HG03558 (cell line): Measurements from ENCODE around the gene ATG2B.

ENCODE experiments used
- ATAC-seq: cut with Tn5 transposase; IDR thresholded peaks from one replicate; pipeline ENCODE4 v1.9.1; 2021; ENCODE audit warnings: moderate number of reproducible peaks; ENCODE audit not compliant: unreplicated experiment; ENCODE audit errors: extremely low read depth

The ATG2B gene

GRCh38 chr14:96275177-96276112 lies 87.7 kb downstream of the ATG2B start:
- no peak for ATAC-seq

- ATAC-seq: no peak
Observed at GRCh38 chr14:96274543-96274942, 88.6 kb downstream of the ATG2B start.

DNA sequence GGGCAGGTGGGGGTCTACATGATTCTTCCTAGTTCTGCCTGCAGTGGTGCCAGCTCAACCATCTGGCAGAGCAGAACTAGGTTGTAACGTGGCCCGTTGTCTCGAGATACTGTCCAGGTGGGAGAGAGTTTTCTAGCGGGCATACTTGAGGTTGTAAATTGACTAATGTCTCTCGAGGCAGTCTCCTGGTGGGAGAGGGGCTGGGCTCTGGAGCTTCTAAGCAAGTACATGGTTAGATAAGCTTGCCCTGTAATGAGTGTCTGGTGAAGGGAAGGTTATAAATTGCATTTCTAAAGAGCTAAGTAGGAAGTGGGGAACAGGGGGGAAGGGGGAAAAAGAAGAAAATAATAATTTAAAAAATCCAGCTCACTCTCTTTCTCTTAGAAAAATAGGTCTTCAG lies 89.0 kb downstream of the ATG2B start:
- ATAC-seq: no peak

GRCh38 chr14:96273629-96274028 lies 89.5 kb downstream of the ATG2B start:
- no peak for ATAC-seq

DNA sequence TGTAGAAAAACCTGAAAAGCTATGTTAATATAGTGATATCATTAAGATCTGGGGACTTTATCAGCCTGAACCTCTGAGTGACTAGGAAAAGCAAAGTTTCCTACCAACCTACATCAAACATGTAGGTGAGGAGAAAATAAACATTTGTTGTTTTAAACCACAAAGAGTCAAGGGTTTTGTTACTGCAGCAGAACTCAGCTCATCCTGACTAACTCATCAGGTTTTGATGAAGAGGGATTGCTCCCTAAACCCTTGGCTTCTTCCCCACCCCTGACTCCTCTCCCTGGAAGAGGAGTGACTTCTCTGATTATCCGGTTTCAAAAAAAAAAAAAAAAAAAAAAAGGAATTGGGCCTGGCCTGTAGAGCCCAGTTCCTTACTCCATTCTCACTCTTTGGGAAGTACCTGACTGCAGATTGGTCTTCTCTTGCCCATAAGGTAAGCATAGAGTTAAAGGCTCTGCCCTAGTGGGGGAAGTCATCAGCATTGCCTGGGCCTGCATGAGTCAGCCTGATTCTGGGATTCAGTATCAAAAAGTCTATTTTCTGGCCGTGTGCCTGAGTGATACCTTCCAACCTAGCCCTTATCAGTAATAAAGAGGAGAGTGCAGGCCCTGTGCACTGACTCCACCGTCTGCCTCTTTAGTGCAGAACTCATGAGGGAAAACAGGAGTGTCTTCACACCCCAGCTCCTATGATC lies 90.2 kb downstream of the ATG2B start:
- ATAC-seq: no peak

DNA sequence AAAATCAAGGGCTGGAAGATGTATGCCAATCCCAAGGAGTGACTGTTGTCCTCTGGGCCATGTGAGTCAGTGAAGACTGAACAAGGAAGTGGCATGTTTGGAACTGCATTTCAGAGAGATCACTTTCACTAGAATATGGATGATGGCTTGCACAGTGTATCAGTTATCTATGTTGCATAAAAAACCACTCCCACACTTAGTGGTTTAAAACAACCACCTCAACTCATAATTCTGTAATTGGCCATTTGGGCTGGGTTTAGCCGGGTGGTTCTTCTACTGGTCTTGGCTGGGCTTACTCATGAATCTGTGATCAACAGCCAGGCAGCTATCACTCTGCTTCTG lies 91.7 kb downstream of the ATG2B start:
- no peak for ATAC-seq

DNA sequence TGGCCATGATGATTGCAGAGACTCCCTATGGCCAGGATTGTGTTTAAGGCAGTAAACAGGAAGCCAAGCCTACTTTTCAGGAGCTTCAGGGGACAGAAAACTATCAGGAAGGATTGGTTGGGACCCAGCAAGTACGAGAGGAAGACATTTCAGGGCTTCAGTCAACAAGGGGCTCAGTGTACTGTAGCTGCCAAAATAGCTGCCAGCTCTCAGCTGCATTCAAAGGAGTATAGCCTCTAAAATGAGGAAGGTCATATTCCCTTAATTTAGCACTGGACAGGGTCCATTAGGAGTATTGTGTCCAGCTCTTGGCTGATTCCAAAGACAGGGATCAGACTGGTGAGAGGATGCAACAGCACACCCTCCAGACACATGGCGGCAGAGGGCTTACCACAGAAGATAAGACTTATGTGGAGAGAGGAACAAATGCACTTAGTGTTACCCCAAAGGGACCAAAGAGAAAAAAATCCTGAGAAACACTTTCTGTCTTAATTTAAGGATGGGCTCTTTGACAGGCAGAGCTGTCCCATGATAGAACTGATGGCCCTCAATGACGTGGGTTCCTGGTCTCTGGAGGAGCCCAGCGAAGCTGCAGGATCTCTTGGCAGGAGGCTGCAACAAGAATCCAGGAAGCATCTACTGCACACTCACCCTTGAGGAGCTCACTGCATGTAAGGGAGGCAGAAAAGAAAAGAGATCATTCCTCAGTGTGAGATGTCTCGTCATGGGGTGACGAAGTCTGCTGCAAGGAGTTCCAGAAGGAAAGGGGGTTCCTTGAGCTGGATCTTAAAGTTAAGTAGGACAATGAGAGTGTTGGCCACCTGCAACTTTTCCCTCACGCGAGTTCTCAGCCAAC lies 92.3 kb downstream of the ATG2B start:
- no peak for ATAC-seq

DNA sequence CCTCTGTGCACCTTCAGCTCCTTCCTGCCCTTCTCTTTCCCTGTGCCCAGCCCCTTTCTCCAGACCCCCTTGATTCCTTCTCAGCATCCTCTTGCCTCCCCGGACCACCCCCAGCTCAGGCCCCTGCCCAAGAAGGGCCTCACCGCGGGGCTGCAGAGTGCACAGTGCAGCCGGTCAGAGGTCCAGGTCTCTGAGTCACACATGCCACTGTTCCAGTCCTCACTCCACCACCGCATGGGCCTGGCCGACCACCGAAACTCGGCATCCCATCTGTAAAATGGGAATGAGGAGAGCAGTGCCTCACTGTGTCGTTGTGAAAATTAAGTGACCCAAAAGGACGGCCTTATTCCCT lies 93.8 kb downstream of the ATG2B start:
- ATAC-seq: no peak

GRCh38 chr14:96268431-96269358 lies 94.4 kb downstream of the ATG2B start:
- no peak for ATAC-seq

GRCh38 chr14:96267916-96268315 lies 95.2 kb downstream of the ATG2B start:
- ATAC-seq: no peak

- no peak for ATAC-seq
Observed at GRCh38 chr14:96267336-96267735, 95.8 kb downstream of the ATG2B start.

DNA sequence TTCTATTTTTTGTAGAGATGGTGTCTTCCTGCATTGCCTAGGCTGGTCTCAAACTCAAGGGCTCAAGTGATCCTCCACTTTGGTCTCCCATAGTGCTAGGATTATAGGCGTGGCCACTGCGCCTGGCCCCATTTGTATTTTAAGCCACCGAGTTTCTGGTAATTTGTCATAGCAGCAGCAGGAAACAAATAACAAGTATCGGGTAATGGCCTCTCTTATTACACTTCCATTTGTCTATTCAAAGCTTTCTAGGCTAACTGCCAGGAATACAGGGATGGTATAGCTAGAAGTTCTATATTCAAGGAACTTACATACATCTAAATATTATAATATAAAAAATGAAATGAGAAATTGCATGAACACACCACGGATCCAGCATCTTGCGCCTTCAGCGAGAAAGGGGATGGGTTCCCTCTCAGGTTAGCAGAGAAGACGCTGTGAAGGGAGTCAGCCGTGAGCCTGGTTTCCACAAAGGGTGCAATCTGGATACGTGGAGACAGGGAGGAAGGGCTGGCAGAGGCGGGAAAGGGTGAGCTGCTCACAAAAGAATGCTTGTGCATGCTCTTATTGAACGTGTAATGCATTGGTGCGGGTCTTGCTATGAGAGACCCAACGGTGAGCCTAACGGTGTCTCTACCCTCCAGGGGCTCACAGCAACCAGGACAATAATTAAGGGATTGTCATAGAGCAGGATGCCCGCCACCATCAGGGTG lies 97.6 kb downstream of the ATG2B start:
- no peak for ATAC-seq

GRCh38 chr14:96264853-96265252 lies 98.3 kb downstream of the ATG2B start:
- no peak for ATAC-seq

DNA sequence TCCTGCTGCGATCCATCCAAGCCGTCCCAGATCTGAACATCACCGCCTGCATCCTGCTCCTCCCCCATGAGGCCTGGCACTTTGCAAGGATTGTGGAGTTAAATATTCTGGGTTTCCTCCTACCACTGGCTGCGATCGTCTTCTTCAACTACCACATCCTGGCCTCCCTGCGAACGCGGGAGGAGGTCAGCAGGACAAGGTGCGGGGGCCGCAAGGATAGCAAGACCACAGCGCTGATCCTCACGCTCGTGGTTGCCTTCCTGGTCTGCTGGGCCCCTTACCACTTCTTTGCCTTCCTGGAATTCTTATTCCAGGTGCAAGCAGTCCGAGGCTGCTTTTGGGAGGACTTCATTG lies 99.0 kb downstream of the ATG2B start:
- ATAC-seq: no peak

DNA sequence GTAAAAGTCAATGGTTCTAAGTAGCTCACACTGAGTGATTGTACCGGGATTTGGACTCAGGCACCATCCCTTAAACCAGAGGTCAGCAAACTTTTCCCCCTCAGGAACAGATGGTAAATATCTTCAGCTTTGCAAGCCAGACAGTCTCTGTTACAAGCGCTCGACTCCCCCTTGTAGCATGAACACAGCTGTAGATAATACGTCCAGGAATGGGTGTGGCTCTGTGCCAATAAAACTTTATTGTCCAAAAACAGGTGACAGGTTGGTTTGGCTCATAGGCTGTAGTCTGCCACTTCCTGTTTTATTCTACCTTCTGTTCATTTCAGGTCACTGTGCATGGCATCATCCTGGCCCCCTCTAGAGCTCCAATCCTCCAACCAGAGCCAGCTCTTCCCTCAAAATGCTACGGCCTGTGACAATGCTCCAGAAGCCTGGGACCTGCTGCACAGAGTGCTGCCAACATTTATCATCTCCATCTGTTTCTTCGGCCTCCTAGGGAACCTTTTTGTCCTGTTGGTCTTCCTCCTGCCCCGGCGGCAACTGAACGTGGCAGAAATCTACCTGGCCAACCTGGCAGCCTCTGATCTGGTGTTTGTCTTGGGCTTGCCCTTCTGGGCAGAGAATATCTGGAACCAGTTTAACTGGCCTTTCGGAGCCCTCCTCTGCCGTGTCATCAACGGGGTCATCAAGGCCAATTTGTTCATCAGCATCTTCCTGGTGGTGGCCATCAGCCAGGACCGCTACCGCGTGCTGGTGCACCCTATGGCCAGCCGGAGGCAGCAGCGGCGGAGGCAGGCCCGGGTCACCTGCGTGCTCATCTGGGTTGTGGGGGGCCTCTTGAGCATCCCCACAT lies 99.6 kb downstream of the ATG2B start:
- ATAC-seq: no peak

DNA sequence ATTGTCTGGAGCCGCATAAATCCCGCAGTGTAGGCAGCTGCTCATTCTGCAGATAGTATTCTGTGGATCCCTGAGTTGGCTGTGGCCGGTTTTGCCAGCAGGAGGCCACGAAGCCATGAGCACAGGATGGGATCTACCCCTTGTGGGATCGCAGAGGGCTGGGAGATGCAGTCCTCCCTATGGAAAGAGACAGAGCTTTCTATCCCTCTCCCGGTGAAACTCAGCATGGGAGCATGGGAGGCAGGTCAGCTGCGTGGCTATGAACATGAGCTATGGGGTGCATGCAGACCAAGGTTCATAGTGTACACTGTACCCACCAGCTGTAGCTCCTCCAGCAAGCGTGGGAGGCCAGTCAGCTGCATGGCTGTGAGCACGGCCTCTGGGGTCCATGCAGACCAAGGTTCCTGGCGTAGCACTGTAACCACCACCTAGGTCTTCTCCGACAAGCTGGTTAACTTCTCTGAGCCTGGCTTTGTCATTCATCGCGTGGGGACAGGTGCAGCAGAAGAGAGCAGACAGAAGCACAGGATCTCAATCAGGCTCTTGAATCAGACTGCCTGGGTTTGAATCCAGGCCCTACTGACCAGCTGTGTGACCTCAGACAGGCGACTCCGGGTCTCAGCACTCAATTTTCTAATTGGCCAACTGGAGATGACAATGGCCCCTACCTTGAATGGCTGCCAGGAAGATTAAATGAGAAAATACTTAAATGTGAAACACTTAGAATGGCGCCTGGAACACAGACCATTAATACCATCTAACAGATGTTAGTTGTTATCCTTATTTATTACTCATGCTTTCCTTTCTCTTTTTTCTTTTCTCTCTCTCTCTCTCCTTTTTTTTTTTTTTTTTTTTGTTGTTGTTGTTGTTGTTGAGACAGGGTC lies 101.1 kb downstream of the ATG2B start:
- ATAC-seq: no peak

GRCh38 chr14:96261053-96261452 lies 102.1 kb downstream of the ATG2B start:
- ATAC-seq: no peak
